ENCODE data around the gene GSTO2.

Gene GSTO2

DNA sequence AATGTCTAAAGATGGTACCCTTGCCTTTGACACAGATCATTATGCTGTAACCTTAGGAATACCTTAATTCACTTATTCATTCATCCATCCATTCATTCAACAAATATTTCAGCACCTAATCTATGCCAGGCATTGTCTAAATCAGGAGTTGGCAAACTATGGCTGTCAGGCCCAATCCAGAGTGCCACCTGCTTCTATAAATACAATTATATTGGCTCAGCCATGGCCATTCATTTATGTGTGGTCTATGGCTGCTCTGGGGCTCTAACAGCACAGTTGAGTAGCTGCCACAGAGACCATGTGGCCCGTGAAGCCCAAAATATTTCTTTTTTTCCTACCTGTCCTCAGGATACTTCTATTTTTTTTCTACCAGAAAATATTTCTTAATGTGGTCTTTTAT, 75.2 kb downstream of the GSTO2 start:
- DNase-seq: no peak

DNA sequence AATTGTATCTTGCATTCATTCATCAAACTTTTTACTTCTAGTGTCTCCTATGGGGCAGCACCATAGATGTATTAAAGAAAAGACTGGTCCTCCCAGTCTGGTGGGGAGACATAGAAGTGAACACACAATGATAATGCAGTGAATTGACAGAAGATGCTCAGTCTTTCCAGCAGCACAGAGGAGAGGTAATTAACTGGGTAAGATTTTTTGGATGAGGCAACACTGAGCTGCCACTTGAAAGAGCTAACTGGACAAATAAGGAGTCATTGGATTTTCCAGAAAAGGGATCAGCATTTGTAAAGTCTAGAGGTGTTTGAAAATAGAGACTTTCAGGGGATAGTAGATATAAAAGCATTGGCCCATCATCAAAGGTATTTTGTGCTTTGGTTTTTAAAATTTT, 76.5 kb downstream of the GSTO2 start:
- no peak for DNase-seq

DNA sequence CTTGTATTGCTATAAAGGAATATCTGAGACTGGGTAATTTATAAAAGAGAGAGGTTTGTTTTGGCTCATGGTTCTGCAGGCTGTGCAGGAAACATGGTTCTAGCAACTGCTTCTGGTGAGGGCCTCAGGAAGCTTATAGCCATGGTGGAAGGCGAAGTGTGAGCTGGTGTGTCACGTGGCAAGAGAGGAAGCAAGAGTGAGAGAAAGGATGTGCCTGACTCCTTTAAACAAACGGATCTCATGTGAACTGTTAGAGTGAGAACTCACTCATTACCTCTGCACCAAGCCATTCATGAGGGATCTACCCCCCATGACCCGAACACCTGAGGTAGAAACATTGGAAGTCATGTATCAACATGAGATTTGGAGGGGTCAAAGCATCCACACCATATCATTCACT, 77.0 kb downstream of the GSTO2 start:
- no peak for DNase-seq

DNA sequence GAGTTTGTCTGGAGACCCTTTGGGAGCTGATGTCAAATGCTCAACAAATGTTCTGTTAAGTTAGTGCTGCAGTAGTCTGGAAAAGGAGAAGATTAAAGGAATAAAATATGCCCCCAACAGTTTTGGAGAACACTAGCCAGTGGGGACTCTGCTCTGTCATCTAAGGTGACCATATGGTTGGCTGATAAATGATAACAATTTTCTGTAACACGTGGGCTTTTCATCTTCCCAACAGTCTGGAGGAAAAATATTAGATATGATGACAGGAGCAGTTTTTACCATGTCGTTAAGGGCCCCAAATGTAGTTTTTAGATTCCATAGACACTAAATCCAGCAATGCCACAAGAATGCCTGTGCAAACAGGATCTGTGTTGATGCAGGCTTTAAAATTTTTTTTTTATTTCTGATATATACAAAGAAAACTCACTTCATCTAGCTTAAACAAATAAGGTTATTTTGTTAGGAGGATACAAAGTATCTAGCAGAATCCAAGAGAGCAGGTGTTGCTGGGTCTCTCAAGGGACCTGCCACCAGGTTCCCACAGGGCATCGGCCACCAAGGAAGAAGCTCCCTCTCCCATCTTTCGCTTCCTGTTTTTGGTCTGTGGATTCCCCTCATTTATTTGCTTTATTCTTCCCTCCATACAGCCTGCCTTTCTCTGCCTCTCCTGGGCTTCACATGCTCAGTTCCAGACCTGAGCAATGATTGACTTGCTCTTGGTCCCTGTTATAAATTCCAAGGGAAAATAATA, 78.5 kb downstream of the GSTO2 start:
- DNase-seq: no peak

DNA sequence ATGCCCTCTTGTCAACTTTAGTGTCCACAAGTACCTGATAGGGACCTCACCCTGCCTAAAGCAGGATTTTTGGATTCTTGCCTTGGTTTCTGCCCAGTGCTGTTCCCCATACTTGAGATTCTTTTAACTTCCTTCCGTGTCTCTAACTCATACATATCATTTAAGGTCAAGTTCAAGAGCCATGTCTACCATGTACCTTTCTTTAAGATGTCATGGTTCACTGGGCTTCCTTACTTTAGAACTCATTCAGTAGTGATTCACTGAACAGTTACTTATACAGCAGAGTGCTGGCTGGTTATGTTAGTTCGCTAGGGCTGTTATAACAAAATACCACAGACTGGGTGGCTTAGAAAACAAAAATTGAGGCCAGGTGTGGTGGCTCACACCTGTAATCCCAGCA, 79.6 kb downstream of the GSTO2 start:
- no peak for DNase-seq

DNA sequence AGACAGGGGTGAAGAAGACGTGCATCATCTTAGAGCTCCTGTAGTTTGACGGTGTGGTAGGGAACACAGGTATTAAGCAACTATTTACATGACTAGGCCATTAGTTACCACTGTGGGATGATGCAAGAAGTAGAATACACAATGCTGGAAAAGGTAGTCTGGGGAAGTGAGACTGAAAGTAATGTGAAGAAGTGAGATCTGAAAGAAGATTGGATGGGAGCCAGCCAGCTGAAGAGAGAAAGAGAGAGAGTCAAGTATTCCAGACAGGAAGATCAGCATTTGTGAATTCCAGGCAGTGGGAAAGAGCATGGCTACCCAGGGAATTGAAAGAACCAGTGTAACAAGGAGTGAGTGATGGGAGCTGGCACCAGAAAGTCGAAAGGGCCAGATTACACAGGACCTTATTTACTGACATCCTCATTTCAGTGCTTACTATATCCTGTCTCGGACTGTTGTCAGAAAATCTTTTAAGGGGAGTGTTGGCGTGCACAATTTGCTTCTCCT, 80.7 kb downstream of the GSTO2 start:
- DNase-seq: no peak

DNA sequence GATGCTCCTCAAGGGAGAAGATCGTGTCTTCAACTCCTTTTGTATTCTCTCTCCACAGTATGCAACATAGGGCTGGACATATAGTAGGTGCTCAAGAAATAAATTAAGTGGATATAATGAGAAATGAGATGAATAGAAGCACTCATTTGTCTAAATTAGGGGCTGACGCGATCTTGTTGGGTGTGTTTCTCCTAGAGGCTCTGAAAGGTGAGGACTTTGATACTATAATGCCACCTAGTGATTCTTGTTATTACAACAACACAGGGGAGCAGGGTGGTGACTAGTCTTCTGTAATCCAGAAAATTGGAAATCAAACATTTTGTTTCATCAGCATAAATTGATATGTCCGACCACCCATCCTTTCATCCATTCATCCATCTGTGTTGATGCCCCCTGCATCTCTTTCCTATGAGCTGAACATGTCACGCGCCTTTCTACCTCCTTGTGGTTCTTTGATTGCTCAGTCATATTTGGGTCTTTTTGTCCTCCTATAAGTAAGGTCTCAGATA, 81.2 kb downstream of the GSTO2 start:
- DNase-seq: no peak

DNA sequence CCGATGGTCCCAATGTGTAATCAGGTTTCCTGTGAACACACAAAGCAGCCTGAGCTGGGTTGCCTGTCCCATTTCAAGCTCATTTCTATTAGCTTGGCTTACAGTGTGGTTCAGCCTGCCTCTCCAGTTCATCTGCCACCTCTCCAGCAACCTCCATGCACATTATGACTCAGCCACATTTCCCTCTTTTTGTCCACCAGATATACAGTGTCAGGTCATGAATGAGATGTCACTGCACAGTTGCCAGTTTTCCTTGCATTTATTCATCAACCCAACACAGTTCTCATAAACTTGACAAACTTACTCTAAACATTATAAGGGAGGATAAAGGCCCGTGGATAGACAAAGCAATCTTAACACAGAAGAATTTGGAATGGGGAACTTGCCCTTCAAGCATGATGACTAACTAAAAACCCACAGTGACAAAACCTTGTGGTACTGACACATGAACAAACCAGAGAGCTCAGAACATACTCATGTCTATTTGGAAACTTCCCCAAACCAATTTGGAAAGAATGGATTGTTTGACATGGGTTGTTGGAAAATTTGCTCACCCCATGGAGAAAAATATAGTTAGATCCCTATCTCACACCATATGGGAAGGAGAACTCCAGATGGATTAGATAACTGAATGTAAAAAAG, 82.2 kb downstream of the GSTO2 start:
- DNase-seq: no peak

DNA sequence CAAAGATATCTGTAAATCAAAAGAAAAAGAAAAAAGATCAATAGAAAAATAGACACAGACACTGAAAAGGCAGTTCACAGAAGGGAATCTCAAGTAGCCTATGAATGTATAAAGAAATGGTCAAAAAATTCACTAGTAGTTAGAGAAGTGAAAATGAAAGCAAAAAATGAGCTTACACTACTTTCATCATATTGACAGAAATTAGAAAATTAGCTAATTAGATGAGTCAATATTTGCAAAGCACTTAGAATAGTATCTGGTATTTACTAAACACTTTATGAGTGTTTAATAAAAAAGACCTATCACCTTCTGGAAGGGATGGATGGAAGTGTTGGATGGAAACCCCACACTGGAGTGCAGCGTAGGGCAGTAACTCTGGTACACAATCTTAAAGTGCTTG, 82.9 kb downstream of the GSTO2 start:
- no peak for DNase-seq

DNA sequence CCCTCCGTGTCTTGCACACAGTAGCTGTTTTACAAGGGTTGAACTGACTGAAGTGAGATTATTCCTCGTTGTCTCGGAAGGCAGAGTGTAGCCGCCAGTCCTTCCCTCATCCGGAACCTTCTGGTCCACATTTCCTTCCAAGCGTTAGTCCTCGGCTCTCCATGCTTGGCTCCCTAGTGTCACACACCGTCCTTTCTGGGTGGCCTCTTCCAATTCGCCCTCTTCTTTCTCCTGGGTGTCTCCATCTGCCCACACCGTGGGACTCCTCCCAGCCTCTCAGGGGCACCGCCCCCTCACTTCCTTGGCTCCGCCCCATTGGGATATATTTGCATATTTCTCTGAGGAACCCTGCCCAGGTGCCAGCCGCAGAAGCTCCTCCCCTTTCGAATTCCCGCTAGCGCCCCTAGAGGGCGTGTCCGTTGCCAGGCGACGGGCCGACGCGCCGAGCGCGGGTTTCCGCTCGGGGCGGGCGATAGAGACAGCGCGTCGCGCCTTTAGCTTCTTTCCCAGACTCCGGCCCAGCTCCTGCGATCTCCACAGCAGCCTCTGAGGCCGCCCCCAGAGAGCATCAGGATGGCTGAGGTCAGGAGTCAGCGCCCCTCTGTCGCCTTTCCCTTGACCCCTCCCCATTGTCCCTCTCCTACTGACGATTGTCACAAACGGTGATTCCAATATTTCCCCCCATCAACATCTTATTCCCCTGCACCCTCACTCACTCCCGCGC, 84.5 kb downstream of the GSTO2 start, which contains the start of gene CFAP58:
CFAP58 (plus strand) TSS at position 509 of the 724 bp plus-strand sequence; CDS start at position 574, 65 bp downstream.
- no peak for DNase-seq

Measured in DMS79 (cell line).